NCI-H226 (cell line): Measurements from ENCODE around the gene TGFB1.
"Not testable (repeated sequence)": the region's sequence is repeated elsewhere in the genome, so short reads cannot be mapped to it uniquely, and the experiment has no call there.

Experiments
- DNase-seq: peaks from one replicate; pipeline ENCODE4 v3.0.0-alpha.2; 2015

The TGFB1 gene

GRCh38 chr19:41299046-41299754 lies 54.5 kb downstream of the TGFB1 start:
- no peak for DNase-seq

DNA sequence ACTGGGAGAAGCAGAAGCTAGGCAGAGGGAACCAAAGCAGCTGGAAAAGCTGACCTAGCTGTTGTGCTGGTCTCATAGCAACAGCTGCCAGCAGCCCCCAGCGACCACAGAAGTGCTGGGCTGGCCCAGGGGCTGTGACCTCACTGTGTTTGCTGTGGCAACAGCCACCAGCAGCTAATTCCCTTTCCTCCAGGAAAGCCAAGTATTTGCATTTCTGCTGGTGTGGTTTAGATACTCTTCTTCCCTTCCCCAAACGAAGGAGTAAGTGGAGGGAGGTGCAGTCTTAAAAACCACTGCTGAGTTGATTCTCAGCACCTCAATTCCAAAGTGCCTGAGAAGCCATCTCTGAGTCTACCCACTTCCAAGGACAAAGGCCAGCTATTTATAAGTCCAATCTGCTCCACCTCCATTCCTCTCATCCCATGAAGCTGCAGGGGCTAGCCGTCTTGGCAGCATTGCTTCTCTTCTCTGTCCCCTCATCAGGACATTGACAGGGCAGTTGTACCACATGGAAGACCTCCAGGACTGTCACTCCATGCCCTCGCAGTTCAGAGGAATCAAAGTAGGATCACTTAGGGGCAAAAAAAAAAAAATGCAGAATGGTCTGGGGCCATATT lies 55.3 kb downstream of the TGFB1 start:
- DNase-seq, result peak; percentile 20

GRCh38 chr19:41297628-41298347 lies 55.9 kb downstream of the TGFB1 start:
- no peak for DNase-seq

DNA sequence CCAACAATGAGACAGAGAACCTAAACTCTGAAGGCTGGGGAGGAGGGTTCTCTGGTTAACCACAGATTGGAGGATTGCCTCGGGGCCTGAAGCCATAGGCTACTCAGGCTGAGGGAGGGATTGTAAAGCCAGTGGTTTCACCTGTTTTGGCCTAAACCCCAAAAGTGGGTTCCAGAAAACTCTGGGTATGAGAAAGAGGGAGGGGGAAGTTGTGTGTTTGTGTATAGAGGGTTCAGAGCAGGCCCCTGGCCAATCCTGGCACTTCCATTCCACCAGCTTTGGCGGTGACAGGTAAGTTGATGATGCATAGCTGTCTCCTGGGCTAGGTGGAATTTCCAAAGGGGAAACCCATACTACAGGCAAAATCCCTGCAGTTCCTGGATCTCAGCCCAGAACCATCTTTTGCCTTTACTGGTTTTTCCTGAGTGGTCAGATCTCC lies 57.3 kb downstream of the TGFB1 start:
- DNase-seq, result peak; percentile 34

- no peak for DNase-seq
Measured at GRCh38 chr19:41295499-41295898, 58.2 kb downstream of the TGFB1 start.

- no peak for DNase-seq
Measured at GRCh38 chr19:41294393-41294792, 59.3 kb downstream of the TGFB1 start.

- not testable (repeated sequence) for DNase-seq
Measured at GRCh38 chr19:41289814-41290213, 63.9 kb downstream of the TGFB1 start.

DNA sequence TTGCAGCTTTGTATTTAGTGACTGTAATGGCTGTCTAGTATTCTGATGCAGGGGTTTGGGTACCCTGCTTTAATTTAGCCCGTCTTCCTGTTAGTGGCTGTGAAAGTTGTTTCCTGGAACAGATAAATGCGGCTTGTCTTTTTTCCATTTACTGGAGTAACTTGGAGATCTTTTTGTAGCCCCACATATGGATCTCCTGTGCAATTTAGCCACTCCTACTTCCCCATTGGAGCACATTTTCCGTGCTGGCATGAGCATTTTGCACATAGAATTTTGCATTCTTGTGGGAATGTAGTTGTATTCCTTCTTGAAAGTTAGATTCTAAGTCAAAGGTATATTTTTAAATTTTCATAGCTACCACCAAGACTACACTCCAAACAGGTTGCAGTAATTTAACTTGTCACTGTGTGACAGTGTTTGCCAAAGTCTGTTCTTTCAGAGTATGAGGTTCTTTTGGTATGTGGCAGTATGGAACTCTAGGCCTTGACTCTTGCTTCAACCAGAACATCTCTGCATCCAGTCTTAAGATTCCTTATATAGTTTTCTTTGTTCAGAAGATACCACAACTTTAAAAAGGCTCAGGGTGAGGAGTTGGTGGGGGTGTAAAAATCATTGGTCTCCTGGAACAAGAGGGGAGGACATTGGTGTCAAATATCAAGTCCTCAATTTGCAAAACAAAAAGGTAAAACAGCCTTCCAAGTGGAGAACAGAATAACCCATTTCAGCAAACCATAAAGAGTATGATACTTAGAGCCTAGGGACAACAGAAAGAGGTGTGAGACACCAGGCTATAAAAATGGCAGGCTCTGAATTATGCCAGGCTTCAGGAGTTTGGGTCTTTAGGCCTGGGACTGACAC lies 64.8 kb downstream of the TGFB1 start:
- DNase-seq, result no peak
